Mammary epithelial cell (primary cell): ENCODE measurements around the gene RAPGEF1.

ENCODE experiments used
- CTCF ChIP-seq, 2 donors: IDR thresholded peaks in 1 of 2; conservative IDR thresholded peaks in 1 of 2; 2 replicates each; pipeline ENCODE4 v1.5.1; 2011 to 2012; ENCODE audit warnings: inconsistent platforms in 2 of 2, low read length in 2 of 2, mild to moderate bottlenecking in 2 of 2, control low read depth in 1 of 2, low read depth in 1 of 2; ENCODE audit not compliant: insufficient read depth in 1 of 2; ENCODE audit errors: extremely low read depth in 1 of 2
- EZH2 ChIP-seq: IDR thresholded peaks from 2 replicates; pipeline ENCODE4 v1.6.1; 2012; ENCODE audit warnings: low read length, inconsistent platforms, borderline replicate concordance

GRCh38 chr9:131618071-131618479 is 121.8 kb downstream of the RAPGEF1 start:
- TF ChIP-seq CTCF (conservative IDR thresholded peaks at IDR 0.05 in 1 of 2, IDR thresholded peaks at IDR 0.05 in 1 of 2; ENCODE audit: extremely low read depth in 1 of 2, insufficient read depth in 1 of 2, low read depth in 1 of 2, low read length in 2 of 2) (no peak), EZH2 (no peak)
